ENCODE data around the gene GJC2.

GJC2 gene

GRCh38 chr1:228114827-228115226 is 34.9 kb upstream of the GJC2 start:
- DNase-seq (ENCODE audit: low read depth in 2 of 2), result no peak

DNA sequence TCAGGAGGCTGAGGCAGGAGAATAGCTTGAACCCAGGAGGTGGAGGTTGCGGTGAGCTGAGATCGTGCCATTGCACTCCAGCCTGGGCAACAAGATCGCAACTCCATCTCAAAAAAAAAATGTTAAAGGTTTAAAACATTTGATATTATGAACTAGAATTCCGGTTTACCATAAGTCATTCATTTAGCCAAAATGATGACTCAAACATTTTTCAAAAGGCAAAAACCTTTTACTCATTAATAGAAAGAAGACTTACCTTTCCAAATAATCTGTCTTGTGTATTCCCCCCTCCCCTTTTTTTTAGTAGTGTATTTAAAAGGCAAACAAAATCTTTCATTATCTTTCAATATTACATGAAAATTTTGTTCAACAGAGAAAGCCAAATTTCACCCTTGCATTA is 32.4 kb upstream of the GJC2 start:
- no peak for DNase-seq (ENCODE audit: low read depth in 2 of 2)

- no peak for DNase-seq (ENCODE audit: low read depth in 2 of 2)
Observed at GRCh38 chr1:228118040-228118439, 31.7 kb upstream of the GJC2 start.

- DNase-seq (ENCODE audit: low read depth in 2 of 2), result no peak
Observed at GRCh38 chr1:228120351-228120750, 29.4 kb upstream of the GJC2 start.

- no peak for DNase-seq (ENCODE audit: low read depth in 2 of 2)
Observed at GRCh38 chr1:228120857-228121489, 28.8 kb upstream of the GJC2 start.

- no peak for DNase-seq (ENCODE audit: low read depth in 2 of 2)
Observed at GRCh38 chr1:228122921-228123441, 26.7 kb upstream of the GJC2 start.

- no peak for DNase-seq (ENCODE audit: low read depth in 2 of 2)
Observed at GRCh38 chr1:228123505-228123904, 26.2 kb upstream of the GJC2 start.

DNA sequence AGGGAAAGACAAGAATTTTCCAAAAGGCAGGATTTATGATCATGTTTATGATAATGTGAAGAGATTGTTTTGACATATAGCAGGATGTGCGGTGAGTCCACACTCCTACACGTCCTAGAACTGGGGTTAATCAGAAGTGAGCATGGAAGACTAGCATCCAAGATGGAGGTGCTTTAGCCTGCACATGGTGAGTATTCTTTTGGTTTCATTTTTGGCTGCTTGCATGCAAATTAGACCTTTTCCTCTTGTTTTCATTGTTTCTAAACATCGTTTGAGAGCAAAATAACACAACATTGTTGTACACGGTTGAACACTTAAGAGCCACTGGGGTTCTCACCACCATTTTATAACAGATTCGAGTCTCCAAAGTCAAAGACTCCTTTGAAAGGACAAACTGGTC is 24.5 kb upstream of the GJC2 start:
- no peak for DNase-seq (ENCODE audit: low read depth in 2 of 2)

DNA sequence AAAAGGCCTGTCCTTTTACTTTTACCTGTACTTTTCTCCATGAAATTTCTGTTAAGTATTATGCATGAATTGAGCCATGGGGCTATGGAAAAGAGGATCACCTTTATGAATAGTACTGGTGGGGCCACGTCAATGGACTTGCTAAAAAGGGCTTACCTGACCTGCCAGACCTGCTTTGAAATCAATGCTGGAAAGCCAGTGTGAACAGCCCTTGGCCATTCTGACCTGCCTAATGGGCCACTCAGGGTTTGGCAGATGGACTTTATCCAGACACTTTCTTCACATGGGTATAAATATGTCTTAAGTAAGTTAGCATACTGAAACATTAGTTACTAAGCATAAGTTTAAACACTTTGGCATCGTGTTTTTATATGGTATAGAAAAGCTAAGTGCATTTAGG is 18.0 kb upstream of the GJC2 start:
- DNase-seq (ENCODE audit: low read depth in 2 of 2), result no peak

- no peak for DNase-seq (ENCODE audit: low read depth in 2 of 2)
Observed at GRCh38 chr1:228134591-228134990, 15.1 kb upstream of the GJC2 start.

DNA sequence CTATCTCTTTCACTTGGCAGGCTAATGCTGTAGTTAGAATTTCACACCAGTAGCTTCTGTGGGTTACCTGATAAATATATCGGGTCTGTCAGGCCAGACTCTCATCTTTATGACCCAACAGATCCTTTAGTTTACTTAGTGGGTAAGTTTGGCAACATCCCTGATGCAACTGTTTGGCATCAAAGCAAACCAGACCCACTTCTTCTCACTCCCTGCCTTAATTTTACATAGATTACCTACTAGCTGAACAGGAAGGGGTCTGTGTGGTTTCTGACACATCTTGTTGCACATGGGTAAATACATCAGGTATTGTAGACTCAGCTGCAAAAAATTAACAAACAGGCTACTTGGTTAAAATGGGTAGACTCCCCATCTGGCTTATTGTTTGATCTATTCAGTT is 12.8 kb upstream of the GJC2 start:
- DNase-seq (ENCODE audit: low read depth in 2 of 2), result no peak

- no peak for DNase-seq (ENCODE audit: low read depth in 2 of 2)
Observed at GRCh38 chr1:228139406-228139930, 10.3 kb upstream of the GJC2 start.

DNA sequence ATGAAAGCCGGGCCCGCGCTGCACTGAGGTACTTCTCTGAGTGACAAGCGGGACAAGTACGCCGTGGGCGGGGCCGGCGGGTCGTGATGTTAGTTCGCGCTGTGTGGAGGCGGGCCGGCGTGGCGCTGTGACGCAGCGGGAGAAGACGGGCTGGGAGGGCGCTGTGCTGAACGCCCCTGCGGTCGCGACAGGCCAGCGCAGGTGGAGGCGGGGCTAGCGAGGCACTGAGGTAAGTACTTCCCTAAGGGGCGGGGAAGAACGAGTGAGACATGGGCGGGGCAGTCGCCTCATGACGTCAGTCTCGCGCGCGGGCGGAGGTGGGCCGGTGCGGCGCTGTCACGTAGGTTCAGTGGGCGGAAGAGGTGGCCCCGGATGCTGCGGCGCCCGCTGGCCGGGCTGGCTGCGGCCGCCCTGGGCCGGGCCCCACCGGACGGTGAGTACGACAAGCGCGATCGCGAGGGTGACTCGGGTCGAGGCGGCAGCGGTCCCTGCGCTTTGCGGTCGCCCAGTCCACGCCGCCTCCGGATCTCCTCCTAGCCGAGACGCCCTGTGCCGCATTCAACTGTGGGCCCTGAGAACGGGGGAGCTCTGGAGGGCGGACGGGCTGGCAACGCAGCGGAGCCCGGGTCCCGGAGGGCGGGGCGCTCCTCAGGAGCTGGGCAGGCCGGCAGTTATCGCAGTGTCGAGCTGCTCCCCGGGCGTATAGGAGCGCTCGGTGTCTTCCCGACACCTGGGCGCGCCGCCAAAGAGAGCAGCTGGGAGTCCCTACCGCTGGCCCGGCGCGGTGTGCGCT is 9.6 kb upstream of the GJC2 start, which contains the start of gene GUK1:
TSS of gene GUK1 (plus strand) at position 349 of the 793 bp plus-strand sequence. CDS start at position 373, 24 bp downstream.
- DNase-seq (ENCODE audit: low read depth in 2 of 2), result peak; percentile 100

DNA sequence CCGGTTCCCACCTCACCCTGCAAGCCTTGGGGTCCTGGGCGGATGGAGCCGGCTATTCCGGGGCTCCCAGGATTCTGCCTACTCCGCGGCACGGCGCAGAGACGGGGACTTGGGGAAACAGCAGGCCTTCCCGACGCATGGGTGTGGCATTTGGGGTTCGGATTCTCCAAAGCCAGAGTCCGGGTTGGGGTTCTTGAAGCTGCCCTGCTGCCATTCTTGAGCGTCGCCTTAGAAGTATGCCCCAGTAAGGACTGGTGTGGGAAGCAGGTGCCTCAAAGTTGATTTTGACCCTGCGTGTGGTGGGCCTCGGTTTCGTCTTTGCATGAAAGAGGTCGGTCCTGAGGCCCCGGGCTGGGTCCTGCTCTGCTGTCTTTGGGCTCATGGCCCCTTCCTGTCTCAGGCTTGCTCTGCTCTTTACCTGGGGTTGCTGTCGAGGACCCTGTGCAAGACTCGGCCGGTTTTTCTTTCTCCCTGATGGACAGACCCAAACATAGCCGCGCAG is 9.0 kb upstream of the GJC2 start:
- no peak for DNase-seq (ENCODE audit: low read depth in 2 of 2)

- peak in 1 of 2 donors; percentile 15 for DNase-seq (ENCODE audit: low read depth in 2 of 2)
Observed at GRCh38 chr1:228141226-228142044, 8.3 kb upstream of the GJC2 start.

DNA sequence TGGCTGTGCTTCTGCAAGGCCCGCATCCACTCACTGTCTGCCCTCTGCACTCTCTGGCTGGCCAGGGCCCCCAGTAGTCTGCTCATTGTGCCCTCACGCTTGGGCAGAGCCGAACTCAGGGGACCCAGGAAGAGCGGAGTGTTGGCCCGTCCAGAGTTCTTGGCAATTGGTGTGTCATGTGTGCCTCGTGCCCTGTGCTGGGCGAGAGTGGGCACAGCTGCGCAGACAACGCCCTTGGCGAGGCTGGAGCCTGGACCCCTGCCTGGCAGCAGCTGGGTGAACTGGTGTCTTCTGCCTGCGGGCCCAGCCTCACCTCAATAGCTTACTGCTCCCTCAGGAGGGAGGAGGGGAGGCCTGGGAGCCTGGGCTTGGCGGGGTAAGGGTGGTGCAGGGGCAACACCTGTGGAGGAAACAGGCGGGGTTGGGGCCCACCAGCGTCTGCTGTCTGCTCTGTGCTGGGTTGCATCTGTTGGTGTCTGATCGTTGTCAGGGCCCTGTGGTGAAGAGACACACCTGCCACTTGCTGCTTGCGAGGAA is 7.5 kb upstream of the GJC2 start:
- no peak for DNase-seq (ENCODE audit: low read depth in 2 of 2)

GRCh38 chr1:228142701-228143136 is 7.0 kb upstream of the GJC2 start:
- no peak for DNase-seq (ENCODE audit: low read depth in 2 of 2)

GRCh38 chr1:228143480-228144192 is 6.1 kb upstream of the GJC2 start:
- DNase-seq (ENCODE audit: low read depth in 2 of 2), result no peak

- DNase-seq (ENCODE audit: low read depth in 2 of 2), result no peak
Observed at GRCh38 chr1:228144193-228144992, 5.3 kb upstream of the GJC2 start.

DNA sequence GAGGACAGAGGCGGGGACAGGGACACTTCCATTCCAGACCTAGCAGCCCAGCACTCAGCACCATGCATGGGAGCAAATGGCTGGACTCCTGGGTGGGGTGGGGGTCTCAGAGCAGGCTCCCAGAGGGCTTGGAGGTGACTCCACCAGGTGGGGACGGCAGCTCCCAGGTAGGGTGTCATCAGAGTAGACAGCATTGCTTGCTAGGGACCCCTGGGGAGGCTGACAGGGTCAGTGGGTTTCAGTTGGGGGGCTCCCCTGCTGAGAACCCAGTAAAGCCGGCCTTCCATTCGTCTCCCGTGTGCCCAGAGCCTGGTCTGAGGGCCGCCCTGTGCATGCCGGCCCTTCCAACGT is 4.8 kb upstream of the GJC2 start:
- DNase-seq (ENCODE audit: low read depth in 2 of 2), result no peak
